Measurements from ENCODE around the gene LPAR5.

GRCh38 chr12:6631549-6631961 lies 4.2 kb downstream of the LPAR5 start:
- TF ChIP-seq CTCF (IDR thresholded peaks at IDR 0.05) (no peak), POLR2A (IDR thresholded peaks at IDR 0.05) (no peak)

Measured in lower leg skin (tissue), 3 donors.